HL-60 (cell line): ENCODE measurements around the gene ATOSB.

Experiments used
- DNase-seq, 2 experiments: peaks; one replicate each; pipeline ENCODE4 v3.0.0-alpha.2; 2010 to 2020; ENCODE audit warnings: low read depth in 1 of 2, low spot score in 1 of 2
- H3K27ac ChIP-seq: fragments of 250-450 bp; sonication (Bioruptor Pico); replicated peaks from 2 replicates; pipeline ENCODE4 v1.5.1; 2020; ENCODE audit warnings: mild to moderate bottlenecking, moderate library complexity
- H3K27me3 ChIP-seq: fragments of 250-450 bp; sonication (Bioruptor Pico); 2 replicates; pipeline ENCODE4 v1.5.1; 2021; ENCODE audit warnings: mild to moderate bottlenecking, moderate library complexity; ENCODE audit not compliant: insufficient read depth, poor library complexity, severe bottlenecking
- H3K4me3 ChIP-seq: replicated peaks from 2 replicates; pipeline ENCODE4 v1.5.1; 2011; ENCODE audit warnings: mild to moderate bottlenecking, control low read depth, low read length; ENCODE audit not compliant: insufficient read depth
- GABPA ChIP-seq: IDR thresholded peaks from 2 replicates; pipeline ENCODE4 v1.6.1; 2012; ENCODE audit warnings: low read depth
- POLR2AphosphoS5 ChIP-seq: IDR thresholded peaks from 2 replicates; pipeline ENCODE4 v1.6.1; 2012; ENCODE audit warnings: low read depth
- SPI1 ChIP-seq: IDR thresholded peaks from 2 replicates; pipeline ENCODE4 v1.6.1; 2012; ENCODE audit warnings: low read depth, mild to moderate bottlenecking, borderline replicate concordance
- TF ChIP-seq, protein P1 (sequence below): IDR thresholded peaks from 2 replicates; pipeline ENCODE4 v1.6.1; 2012; ENCODE audit warnings: low read depth; ENCODE audit not compliant: insufficient replicate concordance
- TF ChIP-seq, protein P2 (sequence below): IDR thresholded peaks from one replicate; pipeline ENCODE4 v1.5.1; 2011; ENCODE audit warnings: low read length, control low read depth, inconsistent platforms; ENCODE audit not compliant: insufficient read depth

The ATOSB gene

DNA sequence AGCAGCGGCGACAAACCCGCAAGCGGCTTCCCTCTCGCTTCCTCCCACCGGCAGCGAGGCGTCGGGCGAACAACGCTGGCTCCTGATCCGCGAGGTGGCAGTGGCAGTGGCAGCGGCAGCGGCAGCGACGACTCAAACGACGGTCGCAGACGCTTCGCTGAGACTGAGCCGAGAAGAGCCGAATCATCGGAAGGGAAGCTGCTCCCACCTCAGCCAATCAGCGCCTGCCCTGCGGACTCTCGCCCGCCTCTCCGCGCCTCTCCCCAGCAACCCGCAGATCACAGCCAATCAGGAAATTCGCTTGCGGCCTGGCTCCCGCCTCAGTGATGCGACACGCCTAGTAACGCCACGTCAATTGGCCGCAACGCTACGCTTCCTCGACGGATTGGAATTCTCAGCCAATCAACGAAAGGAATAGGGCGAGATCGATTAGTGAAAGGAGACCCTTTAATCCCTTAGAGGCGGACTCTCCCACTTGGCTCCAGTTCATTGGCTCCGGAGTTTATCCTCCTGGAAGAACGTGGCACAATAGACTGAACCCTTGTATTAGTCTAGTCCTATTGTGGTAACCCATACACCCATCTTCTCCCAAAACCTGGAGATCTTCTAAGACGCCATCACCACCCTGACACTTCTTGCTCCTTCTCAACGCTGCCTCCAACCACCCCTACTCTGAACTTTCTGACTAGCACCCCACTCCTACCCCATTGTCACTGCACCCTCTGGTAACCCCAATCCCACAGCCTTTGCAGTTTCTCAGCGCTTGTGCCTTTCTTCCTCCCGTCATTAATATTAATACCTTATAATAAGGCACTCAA, 43.0 kb downstream of the ATOSB start, which contains the start of gene VCP:
TSS of gene VCP (minus strand) at position 165 of the 818 bp plus-strand sequence. CDS start 272 bp downstream, outside the sequence.
- TF ChIP-seq, protein P1, sequence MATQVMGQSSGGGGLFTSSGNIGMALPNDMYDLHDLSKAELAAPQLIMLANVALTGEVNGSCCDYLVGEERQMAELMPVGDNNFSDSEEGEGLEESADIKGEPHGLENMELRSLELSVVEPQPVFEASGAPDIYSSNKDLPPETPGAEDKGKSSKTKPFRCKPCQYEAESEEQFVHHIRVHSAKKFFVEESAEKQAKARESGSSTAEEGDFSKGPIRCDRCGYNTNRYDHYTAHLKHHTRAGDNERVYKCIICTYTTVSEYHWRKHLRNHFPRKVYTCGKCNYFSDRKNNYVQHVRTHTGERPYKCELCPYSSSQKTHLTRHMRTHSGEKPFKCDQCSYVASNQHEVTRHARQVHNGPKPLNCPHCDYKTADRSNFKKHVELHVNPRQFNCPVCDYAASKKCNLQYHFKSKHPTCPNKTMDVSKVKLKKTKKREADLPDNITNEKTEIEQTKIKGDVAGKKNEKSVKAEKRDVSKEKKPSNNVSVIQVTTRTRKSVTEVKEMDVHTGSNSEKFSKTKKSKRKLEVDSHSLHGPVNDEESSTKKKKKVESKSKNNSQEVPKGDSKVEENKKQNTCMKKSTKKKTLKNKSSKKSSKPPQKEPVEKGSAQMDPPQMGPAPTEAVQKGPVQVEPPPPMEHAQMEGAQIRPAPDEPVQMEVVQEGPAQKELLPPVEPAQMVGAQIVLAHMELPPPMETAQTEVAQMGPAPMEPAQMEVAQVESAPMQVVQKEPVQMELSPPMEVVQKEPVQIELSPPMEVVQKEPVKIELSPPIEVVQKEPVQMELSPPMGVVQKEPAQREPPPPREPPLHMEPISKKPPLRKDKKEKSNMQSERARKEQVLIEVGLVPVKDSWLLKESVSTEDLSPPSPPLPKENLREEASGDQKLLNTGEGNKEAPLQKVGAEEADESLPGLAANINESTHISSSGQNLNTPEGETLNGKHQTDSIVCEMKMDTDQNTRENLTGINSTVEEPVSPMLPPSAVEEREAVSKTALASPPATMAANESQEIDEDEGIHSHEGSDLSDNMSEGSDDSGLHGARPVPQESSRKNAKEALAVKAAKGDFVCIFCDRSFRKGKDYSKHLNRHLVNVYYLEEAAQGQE = no peak
- TF ChIP-seq, protein P2, sequence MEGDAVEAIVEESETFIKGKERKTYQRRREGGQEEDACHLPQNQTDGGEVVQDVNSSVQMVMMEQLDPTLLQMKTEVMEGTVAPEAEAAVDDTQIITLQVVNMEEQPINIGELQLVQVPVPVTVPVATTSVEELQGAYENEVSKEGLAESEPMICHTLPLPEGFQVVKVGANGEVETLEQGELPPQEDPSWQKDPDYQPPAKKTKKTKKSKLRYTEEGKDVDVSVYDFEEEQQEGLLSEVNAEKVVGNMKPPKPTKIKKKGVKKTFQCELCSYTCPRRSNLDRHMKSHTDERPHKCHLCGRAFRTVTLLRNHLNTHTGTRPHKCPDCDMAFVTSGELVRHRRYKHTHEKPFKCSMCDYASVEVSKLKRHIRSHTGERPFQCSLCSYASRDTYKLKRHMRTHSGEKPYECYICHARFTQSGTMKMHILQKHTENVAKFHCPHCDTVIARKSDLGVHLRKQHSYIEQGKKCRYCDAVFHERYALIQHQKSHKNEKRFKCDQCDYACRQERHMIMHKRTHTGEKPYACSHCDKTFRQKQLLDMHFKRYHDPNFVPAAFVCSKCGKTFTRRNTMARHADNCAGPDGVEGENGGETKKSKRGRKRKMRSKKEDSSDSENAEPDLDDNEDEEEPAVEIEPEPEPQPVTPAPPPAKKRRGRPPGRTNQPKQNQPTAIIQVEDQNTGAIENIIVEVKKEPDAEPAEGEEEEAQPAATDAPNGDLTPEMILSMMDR = no peak
- peak; percentile 94 for TF ChIP-seq POLR2AphosphoS5
- H3K27ac ChIP-seq = peak within 1 kb of the TSS; percentile 95
- H3K4me3 ChIP-seq = peak within 1 kb of the TSS; percentile 84
- no peaks in the 10 kb centered on the region for H3K27me3 ChIP-seq
- peak; percentile 94 to 99 for DNase-seq

DNA sequence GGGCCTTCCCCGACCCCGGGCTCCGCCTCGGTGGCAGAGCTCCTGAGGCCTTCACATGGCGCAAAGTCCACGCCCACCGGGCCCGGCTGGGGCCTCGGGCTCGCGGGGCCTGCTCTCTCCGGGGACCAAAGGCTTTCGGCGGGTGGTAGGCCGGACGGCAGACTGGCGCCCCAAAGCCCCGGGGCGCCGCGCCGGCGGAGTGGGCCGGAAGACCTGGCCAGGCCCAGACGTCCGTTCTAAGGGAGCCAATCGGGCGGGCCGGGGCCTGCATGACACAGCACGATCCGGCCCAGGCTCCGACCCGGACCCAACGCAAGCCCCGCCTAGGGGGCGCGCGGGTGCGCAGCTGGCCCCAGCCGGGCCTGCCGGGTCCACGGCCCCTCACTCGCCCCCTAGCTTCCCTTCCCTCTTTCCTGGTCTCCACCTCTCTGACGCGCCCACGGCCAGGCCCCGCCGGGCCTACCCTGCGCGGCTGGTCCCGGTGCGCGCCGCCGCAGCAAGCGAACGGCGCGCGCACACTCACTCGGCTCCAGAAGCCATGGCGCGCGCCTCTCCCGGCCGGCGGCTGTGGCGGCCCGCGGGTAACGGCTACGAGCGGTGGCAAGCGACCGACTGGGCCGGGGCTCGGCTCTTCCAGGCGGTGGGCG, 43.7 kb downstream of the ATOSB start:
- Histone ChIP-seq H3K27ac (peak overlapping the region; percentile 95), H3K27me3 (no peaks in the 10 kb centered on the region), H3K4me3 (peak overlapping the region; percentile 84)
- TF ChIP-seq POLR2AphosphoS5 = no peak
- no peak for TF ChIP-seq GABPA
- TF ChIP-seq, protein P2 = peak; percentile 6
- TF ChIP-seq, protein P1 = no peak
- TF ChIP-seq SPI1 = no peak
- DNase-seq = peak; percentile 66 to 80

DNA sequence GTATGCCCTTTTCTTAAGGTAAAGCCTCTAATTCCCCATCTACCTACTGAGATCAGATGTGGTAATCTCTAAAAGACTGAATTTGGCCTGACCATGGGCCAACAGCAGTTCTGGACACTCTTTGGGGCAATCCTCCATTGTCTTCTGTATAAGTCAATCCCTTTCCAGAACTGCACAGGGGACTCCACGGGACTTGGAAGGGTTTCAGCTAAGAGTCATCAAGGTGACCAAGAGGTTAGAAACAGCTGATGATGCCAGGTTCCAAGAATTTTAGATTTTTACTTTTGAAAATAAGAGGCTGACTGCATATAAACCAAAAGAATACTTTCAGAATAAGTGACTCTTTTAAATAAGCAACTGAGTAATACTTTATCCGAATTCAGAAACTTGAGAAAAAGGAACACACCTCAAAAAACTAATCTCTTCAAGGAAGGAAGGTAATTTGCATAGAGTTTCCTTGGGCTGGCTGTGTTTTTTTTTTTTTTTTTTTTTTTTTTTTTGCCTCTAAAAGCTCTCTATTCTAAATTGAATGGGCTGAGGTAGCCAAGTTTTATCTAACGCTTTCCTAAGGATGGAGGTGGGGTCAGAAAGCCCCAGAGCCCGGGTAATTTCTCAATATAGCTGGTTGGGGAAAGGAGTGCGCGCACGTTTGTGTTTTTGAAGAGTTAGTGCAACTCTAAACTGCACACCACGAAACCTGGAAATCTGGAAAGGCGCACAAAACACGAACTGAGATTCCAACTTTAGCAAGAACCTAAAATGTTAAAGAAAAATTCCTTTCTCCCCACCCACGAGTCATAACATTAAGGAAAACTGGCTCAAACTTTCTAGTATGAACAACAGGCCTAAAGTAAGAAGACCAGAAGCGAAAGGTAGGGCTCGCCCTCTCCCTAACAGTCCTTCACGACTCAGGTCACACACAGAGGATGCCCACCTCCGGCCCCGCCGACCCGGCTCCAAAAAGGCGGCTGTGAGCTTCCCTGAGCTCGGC, 44.5 kb downstream of the ATOSB start:
- H3K27me3 ChIP-seq = no peaks in the 10 kb centered on the region
- H3K27ac ChIP-seq = peak overlapping the region; percentile 95
- TF ChIP-seq SPI1 = no peak
- peak in 1 of 2 experiments; percentile 13 for DNase-seq
- H3K4me3 ChIP-seq = peak overlapping the region; percentile 84
